Activated CD4-positive, alpha-beta T cell treated with anti-CD3 and anti-CD28 coated beads, Interleukin-2, amount 50 U/mL, for 1 hour (primary cell): ENCODE data around the gene ARHGAP15.
A peak's percentile ranks its signal among the peaks of the same experiment; 100 is the strongest.
"Not testable (repeated sequence)": the region's sequence is repeated elsewhere in the genome, so short reads cannot be mapped to it uniquely, and the experiment has no call there.

Source experiments
- DNase-seq: peaks from one replicate; pipeline ENCODE4 v3.0.0-alpha.2; 2020

The ARHGAP15 gene

DNA sequence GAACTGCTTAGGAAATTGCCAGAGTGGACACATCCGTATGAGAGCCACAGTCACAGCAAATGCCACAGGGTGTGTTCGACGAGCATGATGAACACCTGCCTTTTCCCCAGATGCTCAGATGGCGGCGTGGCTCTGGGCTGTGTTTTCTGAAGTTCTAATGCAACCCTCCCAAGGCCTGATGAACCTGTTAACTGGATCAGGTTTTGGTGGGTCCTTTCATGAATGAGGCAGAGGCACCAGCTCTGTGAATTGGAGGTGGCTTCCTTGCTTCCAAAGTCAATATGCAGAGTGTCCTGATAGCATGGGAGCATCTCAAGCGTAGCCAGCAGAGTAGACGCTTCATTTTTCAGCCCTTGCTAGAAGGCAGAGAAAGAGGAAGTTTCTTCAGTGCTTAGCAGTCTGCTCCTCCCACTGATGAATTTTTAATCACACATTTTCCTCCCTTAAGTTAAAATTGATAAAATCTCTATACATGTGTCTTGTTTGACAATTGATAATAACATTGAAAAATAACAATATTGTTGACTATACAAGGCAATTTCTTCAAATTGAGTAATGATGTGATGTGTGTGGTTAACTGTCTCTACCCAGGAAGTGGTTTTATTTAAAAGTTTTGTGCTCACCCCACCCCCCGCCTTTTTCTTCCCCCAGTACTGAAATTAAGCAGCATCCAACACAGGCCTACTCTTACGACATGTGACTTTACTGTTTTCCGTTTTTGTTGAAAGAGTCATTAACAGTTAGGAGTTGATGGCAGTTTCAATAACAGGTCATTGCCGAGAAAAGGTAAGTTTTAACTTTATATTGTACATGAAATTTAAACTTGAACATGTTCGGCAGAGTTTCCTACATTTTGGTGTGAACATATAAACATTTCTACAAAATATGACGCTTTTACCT is at the start of gene ARHGAP15:
Gene ARHGAP15 (plus strand): TSS at position 739 of the 900 bp plus-strand sequence.
- peak; percentile 63 for DNase-seq

DNA sequence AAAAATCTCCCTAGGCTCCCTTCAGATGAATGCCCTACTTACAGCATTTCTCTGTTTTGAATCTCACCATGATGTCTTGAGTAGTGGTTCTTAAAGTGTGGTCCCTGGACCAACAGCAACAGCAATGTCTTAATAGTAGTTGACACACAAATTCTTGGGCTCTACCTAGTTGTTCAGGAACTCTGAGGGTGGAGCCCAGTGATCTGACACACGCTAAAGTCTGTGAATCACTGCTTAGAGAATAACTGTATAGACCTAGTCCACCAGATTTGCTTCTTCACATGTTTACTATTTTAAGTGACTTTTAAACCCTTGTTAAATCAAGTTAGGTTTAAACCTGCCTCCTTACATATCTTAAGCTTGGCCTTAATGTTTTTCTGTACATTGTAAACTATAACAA is 47.6 kb upstream of the ARHGAP15 start:
- DNase-seq, result no peak

DNA sequence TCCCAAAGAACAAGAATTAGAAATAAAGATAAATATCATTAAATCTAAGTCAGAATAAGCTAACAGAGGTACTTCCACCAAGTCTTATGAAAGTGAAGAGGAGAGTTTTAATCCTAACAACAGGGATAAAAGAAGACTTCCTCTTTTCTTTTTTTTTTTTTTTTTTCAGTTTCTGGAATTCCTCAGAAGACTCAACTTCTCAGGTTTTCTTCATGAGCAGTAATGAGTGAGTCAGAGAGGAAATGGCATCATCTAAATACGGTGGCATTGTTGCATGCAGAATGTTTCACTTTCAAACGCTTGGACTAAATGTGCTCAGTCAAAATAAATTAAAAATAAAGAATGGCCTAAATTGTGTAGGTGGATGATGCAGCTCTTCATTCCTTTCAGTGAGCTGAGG is 45.6 kb upstream of the ARHGAP15 start:
- no peak for DNase-seq

DNA sequence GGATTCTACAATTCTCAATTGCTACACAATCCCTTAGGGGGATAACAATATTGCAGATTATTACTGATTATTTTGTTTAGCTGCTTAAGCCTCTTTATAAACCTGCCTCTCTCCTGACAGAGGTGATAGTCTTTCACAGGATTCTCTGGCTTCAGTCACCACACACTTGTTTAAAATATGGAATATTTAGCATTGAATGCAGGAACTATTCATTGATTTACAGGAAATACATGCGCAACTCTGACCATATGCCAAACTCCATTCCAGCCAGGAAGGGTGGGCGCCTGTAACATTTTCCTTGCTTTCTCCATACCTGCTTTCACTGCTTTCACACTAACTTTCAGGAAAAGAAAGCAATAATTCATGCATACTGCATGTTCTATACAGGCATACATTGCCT is 44.8 kb upstream of the ARHGAP15 start:
- no peak for DNase-seq

DNA sequence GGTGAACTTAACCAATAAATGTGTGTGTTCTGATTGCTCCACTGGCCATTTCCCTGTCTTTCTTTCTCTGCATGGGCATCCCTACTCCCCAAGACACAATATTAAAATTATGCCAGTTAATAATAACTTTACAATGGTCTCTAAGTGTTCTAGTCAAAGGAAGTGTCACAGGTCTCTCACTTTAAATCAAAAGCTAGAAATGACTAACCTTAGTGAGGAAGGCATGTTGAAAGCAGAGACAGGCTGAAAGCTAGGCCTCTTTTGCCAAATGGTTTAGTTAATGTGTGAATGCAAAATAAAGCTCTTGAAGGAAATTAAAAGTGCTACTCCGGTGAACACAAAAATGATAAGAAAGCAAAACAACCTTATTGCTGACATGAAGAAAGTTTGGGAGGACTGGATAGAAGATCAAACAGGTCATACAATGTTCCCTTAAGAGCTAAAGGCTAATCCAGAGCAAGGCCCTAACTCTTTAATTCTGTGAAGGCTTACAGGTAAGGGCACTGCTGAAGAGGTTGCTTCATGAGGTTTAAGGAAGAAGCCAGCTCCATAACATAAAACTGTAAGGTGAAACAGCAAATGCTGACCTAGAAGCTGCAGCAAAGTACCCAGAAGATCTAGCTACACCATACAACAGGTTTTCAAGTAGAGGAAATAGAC is 44.0 kb upstream of the ARHGAP15 start:
- DNase-seq, result no peak

DNA sequence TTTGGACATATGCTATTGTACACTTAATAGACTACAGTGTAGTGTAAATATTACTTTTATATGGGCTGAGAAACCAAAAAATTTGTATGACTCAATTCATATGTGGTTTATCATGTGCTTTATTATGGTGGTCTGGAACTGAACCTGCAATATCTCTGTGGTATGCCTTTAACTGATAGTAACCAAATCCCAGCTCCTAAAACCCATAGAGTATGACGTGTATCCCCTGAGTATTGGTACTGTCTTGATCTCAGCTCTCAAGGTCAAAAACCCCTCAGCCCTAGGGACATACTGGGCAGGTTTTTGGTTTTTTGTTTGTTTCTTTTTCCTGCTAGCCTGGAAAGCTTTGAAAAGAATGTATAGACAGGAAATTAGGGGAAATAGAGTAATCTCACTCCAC is 42.2 kb upstream of the ARHGAP15 start:
- no peak for DNase-seq

DNA sequence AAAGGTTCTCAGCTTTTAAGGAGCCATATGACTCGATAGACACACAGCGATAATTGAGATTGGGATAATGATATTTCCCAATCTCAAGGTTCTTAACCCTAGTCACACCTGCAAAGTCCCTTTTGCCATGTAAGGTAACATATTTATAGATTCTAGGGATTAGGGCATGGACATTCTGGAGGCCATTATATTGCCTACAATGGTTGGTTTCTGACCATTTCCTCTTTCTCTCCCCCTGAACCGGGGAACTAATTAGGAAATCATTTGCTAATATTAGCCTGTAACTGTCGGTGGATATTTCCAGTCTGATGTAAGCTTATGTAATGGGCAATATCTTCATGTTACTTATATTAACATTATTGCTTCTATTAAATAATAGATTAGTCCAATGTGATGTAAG is 40.8 kb upstream of the ARHGAP15 start:
- DNase-seq, result no peak

DNA sequence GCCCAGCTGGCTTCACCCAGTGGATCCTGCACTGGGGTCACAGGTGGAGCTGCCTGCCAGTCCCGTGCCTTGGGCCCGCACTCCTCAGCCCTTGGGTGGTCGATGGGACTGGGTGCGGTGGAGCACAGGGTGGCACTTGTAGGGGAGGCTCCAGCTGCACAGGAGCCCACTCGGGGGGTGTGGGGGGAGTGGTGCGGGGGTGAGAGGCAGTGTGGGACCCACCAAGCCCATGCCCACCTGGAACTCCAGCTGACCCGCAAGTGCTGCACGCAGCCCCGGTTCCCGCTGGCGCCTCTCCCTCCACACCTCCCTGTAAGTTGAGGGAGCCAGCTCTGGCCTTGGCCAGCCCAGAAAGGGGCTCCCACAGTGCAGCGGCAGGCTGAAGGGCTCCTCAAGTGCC is 39.7 kb upstream of the ARHGAP15 start:
- DNase-seq, result not testable (repeated sequence)

DNA sequence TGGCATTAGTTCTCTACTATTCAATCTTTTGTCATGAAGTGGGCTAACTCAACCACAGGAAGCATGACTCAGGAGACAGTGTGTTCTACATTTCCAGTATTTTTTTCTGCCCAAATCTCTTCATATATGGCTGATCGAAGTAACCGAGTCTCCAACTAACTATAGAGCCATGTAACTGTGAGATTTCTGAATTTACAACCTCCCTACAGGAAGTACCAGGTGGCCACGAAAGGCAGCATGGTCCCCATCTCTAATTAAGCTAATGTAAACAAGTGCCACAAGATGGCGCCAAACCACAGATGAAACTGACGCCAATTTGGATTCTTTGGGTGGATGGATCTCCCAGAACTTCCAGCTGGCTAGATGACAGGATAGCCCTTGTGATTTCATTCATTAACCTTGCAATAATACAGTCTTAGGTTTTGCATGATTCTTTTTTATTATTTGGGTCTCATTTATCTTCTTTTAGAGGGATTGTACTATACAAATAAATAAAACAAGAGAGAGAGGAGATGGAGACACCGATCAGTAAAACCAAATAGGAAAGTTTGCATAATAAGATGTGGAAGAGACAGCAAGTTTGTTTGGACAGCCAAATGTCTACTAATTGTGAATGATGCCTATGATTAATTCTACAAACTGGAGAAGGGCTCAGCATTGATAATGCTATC is 18.3 kb upstream of the ARHGAP15 start:
- peak; percentile 59 for DNase-seq

DNA sequence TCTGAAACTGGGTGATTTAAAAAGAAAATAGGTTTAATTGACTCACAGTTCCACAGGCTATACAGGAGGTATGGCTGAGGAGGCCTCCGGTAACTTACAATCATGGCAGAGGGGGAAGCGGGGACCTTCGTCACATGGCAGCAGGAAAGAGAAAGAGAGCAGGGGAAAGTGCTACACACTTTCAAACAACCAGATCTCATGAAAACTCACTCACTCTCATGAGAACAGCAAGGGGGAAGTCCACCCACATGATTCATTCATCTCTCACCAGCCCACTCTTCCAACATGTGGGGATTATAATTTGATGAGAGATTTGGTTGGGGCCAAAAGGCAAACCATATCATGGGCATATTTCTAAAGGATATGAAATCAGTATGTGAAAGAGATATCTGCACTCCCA is 12.0 kb upstream of the ARHGAP15 start:
- no peak for DNase-seq

DNA sequence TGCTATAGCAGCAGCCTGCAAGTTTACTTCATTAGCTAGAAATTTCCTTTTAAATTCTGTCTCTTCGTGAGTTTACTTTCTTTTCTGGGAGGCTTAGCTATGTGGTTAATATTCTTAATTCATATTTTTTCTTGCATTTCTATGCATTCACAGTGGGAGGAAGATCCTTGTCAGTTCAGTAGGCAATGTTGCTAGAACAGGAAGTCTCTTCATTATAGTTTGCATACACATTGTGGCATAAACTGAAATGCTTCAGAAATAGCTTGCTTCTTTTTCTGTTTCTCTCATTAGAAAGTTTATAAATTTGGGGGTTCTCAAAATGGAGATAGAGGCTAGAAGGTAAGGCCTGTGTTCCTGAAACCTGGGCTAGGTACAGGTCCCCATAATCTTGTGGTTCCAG is 8.1 kb upstream of the ARHGAP15 start:
- no peak for DNase-seq

DNA sequence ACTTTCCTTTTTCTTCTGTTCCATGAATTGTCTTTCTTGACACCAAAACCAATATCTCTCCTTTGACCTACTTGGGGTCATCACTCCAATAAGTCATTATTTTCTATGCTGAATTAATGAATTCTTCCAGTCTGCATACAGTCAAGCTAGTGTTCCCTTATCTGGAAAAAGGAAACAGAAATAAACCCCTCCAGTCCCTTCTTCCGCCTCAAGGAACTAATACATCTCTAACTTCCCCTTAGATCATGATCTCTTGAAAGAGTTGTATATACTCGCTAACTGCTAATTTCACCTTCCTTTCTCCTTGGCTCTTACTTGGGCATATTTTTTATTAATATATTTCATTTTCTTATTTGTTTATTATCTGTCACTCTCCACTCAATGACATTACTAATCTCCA is 7.3 kb upstream of the ARHGAP15 start:
- no peak for DNase-seq

DNA sequence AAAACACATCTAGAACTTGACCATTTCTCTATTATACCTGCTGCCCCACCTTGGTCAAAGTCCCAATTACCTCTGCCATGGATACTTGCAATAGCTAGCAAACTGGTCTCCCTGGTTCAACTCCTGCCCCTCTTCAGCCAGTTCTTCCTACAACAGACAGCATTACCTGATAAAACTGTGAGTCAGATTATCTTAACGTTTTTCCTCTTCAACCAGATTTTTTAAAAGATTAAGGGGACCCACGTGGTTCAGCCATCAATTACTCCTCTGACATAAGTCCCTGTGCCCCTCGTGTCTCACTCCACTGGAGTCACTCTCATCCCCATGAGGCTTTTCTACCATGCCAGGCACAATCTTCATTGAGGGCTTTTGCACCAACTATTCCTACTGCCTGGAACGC is 5.3 kb upstream of the ARHGAP15 start:
- DNase-seq, result no peak

DNA sequence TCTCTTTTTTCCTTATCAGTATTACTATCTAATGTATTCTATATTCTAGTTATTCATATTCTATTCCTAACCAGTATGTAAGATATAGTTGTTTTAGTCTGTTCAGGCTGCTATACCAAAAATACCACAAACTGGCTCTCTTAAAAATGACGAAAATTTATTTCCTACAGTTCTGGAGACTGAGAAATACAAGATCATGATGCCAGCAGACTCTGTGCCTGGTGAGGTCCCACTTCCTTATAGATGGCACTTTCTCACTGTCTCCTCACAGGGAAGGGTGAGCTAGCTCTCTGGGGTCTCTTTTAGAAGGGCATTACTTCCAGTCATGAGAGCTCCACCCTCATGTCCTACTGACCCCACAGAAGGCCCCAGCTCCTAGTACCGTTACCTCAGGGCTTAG is 4.8 kb upstream of the ARHGAP15 start:
- DNase-seq, result no peak

DNA sequence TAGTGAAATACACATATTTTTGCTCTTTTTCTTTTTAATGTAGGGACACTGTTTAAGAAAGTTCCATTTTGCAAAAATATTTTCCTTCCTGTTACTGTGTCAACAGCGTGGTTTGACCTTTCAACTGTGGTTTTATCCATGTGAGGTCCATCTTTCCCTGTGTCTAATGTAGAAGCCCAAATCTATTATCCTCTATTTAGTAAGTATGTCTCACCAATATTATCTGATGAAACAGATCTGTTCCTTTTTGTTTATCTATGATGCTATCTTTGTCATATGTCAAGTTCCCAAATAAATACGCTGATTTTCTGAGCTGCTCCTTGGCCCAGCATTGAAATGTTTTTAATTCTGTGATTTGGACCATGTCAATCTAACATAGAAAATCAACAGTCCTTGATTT is 3.5 kb upstream of the ARHGAP15 start:
- no peak for DNase-seq

DNA sequence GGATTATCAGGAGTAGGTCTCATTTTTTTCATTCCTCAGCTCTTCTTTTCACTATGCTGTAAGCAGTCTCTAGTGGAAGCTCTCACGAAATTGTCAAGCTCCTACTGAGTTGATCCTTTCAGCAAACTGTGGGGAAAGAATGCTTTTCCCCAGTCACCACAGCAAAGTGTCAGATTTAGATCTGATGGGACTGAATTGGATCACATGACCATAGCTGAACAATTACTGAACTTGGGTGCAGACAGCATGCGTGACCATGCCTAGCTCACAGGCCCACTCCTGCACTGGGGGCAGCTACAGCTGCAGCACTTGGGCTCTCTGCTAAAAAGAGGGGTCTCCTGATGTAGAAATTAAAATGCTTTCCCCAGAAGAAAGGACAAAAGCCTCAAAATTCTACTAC is 3.1 kb downstream of the ARHGAP15 start:
- no peak for DNase-seq

DNA sequence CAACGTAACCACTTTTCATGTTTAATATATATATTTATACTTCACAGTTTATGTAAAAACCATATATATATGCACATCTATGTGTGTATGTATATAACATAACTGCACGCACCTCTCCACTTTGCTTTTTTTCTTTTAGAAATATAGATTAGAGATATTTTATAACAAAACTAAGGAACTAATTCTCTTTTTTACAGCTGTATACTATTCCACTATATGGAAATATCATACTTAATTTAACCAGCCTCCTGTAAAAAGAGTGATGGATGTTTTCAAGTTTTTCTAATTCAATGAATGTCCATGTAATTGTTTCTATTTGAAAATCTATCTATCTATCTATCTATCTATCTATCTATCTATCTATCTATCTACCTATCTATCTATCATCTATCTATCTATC is 4.6 kb downstream of the ARHGAP15 start:
- no peak for DNase-seq

DNA sequence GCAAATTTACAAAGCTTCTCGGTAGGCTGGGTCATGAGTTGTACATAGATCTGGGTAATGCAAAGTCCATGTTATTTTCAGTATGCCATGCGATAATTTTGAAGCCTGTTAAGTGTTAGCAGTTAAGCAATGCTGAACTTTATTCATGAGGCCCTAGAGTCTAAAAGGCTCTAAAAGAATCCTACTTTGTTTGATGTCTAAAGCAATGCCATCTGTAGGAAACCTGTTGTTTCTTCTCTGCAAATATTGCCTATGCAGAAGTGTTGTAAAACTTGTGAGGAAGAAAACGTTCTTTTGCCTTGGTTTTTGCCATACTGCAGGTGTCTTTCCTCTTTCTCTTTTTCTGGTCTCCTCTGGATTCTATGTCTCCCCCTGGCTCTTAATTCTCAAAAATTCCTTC is 9.1 kb downstream of the ARHGAP15 start:
- DNase-seq, result no peak

DNA sequence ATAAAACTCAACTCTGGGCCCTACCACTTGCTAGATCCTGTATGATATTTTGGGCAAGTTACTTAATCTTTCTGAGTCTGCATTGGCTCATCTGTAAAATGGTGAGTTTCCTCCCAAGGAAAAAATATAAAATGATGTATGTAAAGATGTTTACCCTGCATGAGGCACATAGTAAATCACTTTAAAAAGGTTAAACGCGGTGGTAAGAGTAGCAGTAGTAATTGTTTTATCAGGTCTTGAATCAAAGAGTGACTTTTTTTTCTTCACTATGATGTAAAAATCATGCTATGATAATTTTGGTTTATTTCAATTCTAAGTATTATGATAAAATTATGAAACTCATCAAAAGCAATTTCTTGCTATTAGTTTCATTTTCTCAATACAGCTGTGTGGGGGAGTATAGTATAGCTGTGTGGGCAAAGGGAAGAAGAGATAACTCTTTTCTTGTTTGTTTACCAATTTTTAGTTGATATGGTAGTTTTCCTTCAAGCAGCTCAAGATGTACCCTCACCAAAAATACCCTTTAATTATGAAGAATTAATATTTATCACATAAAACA is 10.7 kb downstream of the ARHGAP15 start:
- DNase-seq, result no peak

DNA sequence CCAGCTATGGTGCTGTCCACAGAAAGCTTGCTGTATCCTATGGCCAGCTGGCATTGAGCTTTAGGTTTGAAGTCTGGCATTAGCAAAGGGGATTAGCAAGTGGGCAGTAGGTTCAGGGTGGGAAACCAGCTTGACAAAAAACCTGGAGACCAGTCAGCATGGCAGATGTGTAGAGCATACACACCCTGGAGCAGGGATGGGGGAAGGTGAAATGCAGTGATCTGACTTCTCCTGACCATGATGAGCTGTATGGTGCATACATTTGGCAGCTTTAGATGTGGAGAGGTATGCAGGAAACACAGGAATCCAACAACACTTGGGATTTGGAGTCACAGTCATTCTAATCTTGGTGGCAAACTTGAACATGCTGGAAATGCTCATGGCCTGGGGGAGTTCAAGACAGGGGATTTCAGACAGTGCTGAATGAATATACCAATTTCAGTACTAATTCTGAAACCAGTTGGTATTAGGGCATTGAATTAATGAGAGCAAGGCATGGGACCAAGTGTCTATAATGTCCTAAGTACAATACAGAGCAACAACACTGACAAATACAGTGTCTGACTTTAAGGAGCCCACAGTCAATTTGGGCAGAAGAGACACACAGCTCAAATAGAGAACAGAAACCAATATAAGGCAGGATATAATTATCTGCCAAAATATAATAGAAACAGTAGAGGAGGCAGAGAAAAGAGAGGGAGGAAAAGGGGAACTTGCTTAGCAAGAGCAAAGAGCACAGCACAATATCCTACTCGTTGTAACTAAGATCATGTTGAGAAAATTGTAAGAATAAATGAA is 11.8 kb downstream of the ARHGAP15 start:
- DNase-seq, result no peak

DNA sequence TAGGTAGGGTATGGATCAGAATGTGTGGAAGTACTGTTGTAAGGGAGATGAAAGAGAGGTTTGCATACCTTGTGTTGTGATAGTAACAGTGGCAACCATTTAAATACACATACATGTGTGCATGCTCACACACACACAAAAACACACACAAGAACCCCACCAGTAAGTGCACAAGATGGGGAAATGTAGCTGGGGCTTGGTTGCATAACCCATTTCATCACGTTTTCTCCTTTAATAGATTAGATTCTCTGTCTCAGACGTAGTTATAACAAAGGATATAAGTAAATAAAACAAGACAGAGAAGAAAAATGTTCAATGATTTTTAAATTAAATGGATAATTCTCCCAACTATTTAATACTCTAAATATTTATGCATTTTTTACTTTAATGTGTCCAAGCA is 13.4 kb downstream of the ARHGAP15 start:
- DNase-seq, result no peak

DNA sequence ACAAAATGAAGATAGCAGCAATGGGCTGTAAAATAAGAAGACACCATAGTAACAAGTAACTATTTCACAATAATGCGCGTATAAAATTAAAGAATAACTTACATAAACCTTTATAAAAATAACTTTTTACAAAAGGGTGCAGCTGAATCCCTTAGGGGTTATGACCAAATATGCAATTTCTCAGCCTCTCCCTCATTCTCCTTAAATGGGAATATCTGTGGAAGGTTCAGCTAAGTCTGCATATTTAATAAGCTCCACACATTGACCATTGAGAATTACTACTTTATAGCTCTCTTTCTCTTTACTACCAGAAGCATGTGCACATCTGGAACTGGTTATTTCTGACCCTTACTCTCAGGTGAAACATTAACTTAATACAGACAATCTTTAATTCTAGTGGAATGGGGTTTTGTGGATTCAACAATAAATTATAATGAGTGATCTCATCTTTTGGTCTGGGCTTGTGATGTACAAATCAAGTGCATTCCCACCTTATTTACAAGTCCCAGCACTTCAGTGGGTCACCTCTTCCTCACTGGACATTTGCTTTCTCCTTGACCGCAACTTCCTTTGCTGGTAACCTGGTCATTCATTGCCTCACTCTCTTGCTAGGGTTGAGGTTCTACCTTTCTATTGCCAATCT is 15.7 kb downstream of the ARHGAP15 start:
- no peak for DNase-seq
